MM.1S (cell line): Measurements from ENCODE around the gene PSORS1C1.
"Not testable (repeated sequence)": the region's sequence is repeated elsewhere in the genome, so short reads cannot be mapped to it uniquely, and the experiment has no call there.

Experiments used
- DNase-seq: peaks from one replicate; pipeline ENCODE4 v3.0.0-alpha.2; 2015
- H2AFZ ChIP-seq: fragments of 300-600 bp; sonication (generic); 2 replicates; pipeline ENCODE4 v1.6.0; 2016; ENCODE audit warnings: antibody characterized with exemption, low read length
- H3F3A ChIP-seq: fragments of 300-600 bp; sonication (generic); 2 replicates; pipeline ENCODE4 v1.6.1; 2016; ENCODE audit warnings: mild to moderate bottlenecking, antibody characterized with exemption, low read length, moderate library complexity, mixed read lengths; ENCODE audit not compliant: insufficient read depth
- H3K27ac ChIP-seq: fragments of 300-600 bp; sonication (generic); 2 replicates; pipeline ENCODE4 v1.5.1; 2016; ENCODE audit warnings: mild to moderate bottlenecking, low read length
- H3K27me3 ChIP-seq: fragments of 300-600 bp; sonication (generic); replicated peaks from 2 replicates; pipeline ENCODE4 v1.6.0; 2016; ENCODE audit warnings: low read length; ENCODE audit not compliant: insufficient read depth
- H3K36me3 ChIP-seq: fragments of 300-600 bp; sonication (generic); replicated peaks from 2 replicates; pipeline ENCODE4 v1.6.1; 2016; ENCODE audit warnings: mild to moderate bottlenecking, low read length, mixed read lengths; ENCODE audit not compliant: insufficient read depth
- H3K4me1 ChIP-seq: fragments of 300-600 bp; sonication (generic); 2 replicates; pipeline ENCODE4 v1.6.1; 2016; ENCODE audit warnings: low read length, mixed read lengths
- H3K4me2 ChIP-seq: fragments of 300-600 bp; sonication (generic); 2 replicates; pipeline ENCODE4 v1.6.0; 2016; ENCODE audit warnings: low read depth, low read length
- H3K4me3 ChIP-seq: fragments of 300-600 bp; sonication (generic); 2 replicates; pipeline ENCODE4 v1.5.1; 2016; ENCODE audit warnings: low read length, mixed read lengths
- H3K79me2 ChIP-seq: fragments of 300-600 bp; sonication (generic); 2 replicates; pipeline ENCODE4 v1.6.1; 2016; ENCODE audit warnings: mixed run types, low read length, mixed read lengths
- H3K9ac ChIP-seq: fragments of 300-600 bp; sonication (generic); 2 replicates; pipeline ENCODE4 v1.6.1; 2016; ENCODE audit warnings: low read length, mixed read lengths
- H3K9me2 ChIP-seq: fragments of 300-600 bp; sonication (generic); replicated peaks from 2 replicates; pipeline ENCODE4 v1.6.1; 2016; ENCODE audit warnings: mild to moderate bottlenecking, low read length, mixed read lengths; ENCODE audit not compliant: insufficient read depth
- H3K9me3 ChIP-seq: fragments of 300-600 bp; sonication (generic); replicated peaks from 2 replicates; pipeline ENCODE4 v1.6.1; 2016; ENCODE audit warnings: mild to moderate bottlenecking, low read length, mixed read lengths; ENCODE audit not compliant: insufficient read depth
- H4K20me1 ChIP-seq: fragments of 300-600 bp; sonication (generic); 2 replicates; pipeline ENCODE4 v1.6.1; 2016; ENCODE audit warnings: mild to moderate bottlenecking, low read length, moderate library complexity, mixed read lengths; ENCODE audit not compliant: insufficient read depth
- CTCF ChIP-seq: fragments of 300-600 bp; sonication (generic); IDR thresholded peaks from 2 replicates; pipeline ENCODE4 v1.5.1; 2016; ENCODE audit warnings: antibody characterized with exemption, low read length, mixed read lengths
- EZH2 ChIP-seq: fragments of 300-600 bp; sonication (generic); optimal IDR thresholded peaks from 2 replicates; pipeline ENCODE3; 2017; ENCODE audit warnings: low read depth, mild to moderate bottlenecking, antibody characterized with exemption, low read length, mixed read lengths
- EZH2phosphoT487 ChIP-seq: fragments of 300-600 bp; sonication (generic); IDR thresholded peaks from 2 replicates; pipeline ENCODE4 v1.6.1; 2018; ENCODE audit warnings: antibody characterized with exemption, low read length

PSORS1C1 gene

GRCh38 chr6:31186052-31186734 lies 71.6 kb downstream of the PSORS1C1 start:
- no peak overlapping the region for H3K27ac ChIP-seq
- H2AFZ ChIP-seq = no peak overlapping the region
- H3K4me2 ChIP-seq = no peak overlapping the region

GRCh38 chr6:31187780-31188194 lies 73.2 kb downstream of the PSORS1C1 start:
- H3K79me2 ChIP-seq = no peaks in the 10 kb centered on the region
- peaks cover 3% of the 10 kb centered on the region; the same call in 1 of the 2 replicates for H3K4me1 ChIP-seq
- no peak overlapping the region for H3K9ac ChIP-seq
- no peak overlapping the region for H3K27ac ChIP-seq
- no peaks in the 10 kb centered on the region for H3K27me3 ChIP-seq
- H3K36me3 ChIP-seq = no peaks in the 10 kb centered on the region
- H4K20me1 ChIP-seq = no peaks in the 10 kb centered on the region
- no peak for DNase-seq
- no peak overlapping the region for H2AFZ ChIP-seq
- H3K9me3 ChIP-seq = no peaks in the 10 kb centered on the region
- no peak overlapping the region for H3K4me2 ChIP-seq
- H3F3A ChIP-seq = peaks cover 11% of the 10 kb centered on the region; the same call in 1 of the 2 replicates
- no peaks in the 10 kb centered on the region for H3K9me2 ChIP-seq
- TF ChIP-seq EZH2phosphoT487 = no peak
- no peak for TF ChIP-seq CTCF
- no peak for TF ChIP-seq EZH2
- no peak overlapping the region for H3K4me3 ChIP-seq

More at GRCh38 chr6:31186052-31186734, 71.6 kb downstream of the PSORS1C1 start:
- H4K20me1 ChIP-seq = no peaks in the 10 kb centered on the region
- H3F3A ChIP-seq = peaks cover 11% of the 10 kb centered on the region; the same call in 1 of the 2 replicates
- no peaks in the 10 kb centered on the region for H3K27me3 ChIP-seq
- H3K9me3 ChIP-seq = no peaks in the 10 kb centered on the region
- H3K36me3 ChIP-seq = no peaks in the 10 kb centered on the region
- H3K4me1 ChIP-seq = peaks cover 3% of the 10 kb centered on the region; the same call in 1 of the 2 replicates
- no peak overlapping the region for H3K4me3 ChIP-seq
- no peaks in the 10 kb centered on the region for H3K79me2 ChIP-seq
- H3K9me2 ChIP-seq = no peaks in the 10 kb centered on the region
- no peak overlapping the region for H3K9ac ChIP-seq
- DNase-seq = no peak
- no peak for TF ChIP-seq EZH2
- TF ChIP-seq CTCF = no peak
- no peak for TF ChIP-seq EZH2phosphoT487

GRCh38 chr6:31189223-31189622 lies 74.6 kb downstream of the PSORS1C1 start:
- not testable (repeated sequence) for H3K9me2 ChIP-seq, H3K4me1 ChIP-seq, H3K9ac ChIP-seq, H4K20me1 ChIP-seq, H3K4me3 ChIP-seq, H3K36me3 ChIP-seq, H3K4me2 ChIP-seq, H3K79me2 ChIP-seq, H2AFZ ChIP-seq, H3K9me3 ChIP-seq, H3K27me3 ChIP-seq, DNase-seq, H3K27ac ChIP-seq
- peaks cover 15% of the 10 kb centered on the region; the same call in 1 of the 2 replicates for H3F3A ChIP-seq
